SU-DHL-6 (cell line): Measurements from ENCODE around the gene C7orf57.

Experiments
- EZH2phosphoT487 ChIP-seq: fragments of 200-600 bp; sonication (generic), shearing (Covaris generic); conservative IDR thresholded peaks from 2 replicates; pipeline ENCODE4 v1.6.1; 2018; ENCODE audit warnings: mild to moderate bottlenecking, antibody characterized with exemption, low read length, moderate library complexity, mixed read lengths
- TF ChIP-seq, protein P1 (sequence below): fragments of 200-600 bp; sonication (generic); IDR thresholded peaks from one replicate; pipeline ENCODE4 v1.5.1; 2017; ENCODE audit warnings: antibody characterized with exemption, mild to moderate bottlenecking, low read length, moderate library complexity; ENCODE audit not compliant: insufficient read depth, poor library complexity, severe bottlenecking

GRCh38 chr7:48009954-48010353 is 25.4 kb upstream of the C7orf57 start:
- TF ChIP-seq, protein P1, sequence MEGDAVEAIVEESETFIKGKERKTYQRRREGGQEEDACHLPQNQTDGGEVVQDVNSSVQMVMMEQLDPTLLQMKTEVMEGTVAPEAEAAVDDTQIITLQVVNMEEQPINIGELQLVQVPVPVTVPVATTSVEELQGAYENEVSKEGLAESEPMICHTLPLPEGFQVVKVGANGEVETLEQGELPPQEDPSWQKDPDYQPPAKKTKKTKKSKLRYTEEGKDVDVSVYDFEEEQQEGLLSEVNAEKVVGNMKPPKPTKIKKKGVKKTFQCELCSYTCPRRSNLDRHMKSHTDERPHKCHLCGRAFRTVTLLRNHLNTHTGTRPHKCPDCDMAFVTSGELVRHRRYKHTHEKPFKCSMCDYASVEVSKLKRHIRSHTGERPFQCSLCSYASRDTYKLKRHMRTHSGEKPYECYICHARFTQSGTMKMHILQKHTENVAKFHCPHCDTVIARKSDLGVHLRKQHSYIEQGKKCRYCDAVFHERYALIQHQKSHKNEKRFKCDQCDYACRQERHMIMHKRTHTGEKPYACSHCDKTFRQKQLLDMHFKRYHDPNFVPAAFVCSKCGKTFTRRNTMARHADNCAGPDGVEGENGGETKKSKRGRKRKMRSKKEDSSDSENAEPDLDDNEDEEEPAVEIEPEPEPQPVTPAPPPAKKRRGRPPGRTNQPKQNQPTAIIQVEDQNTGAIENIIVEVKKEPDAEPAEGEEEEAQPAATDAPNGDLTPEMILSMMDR, result no peak
- no peak for TF ChIP-seq EZH2phosphoT487
